ENCODE results near the gene UCKL1.

The UCKL1 gene

GRCh38 chr20:63969838-63970713, 13.9 kb upstream of the UCKL1 start, which contains the start of gene ZNF512B:
Gene ZNF512B (minus strand): TSS chr20:63969930. CDS start chr20:63967950, 1,980 bp downstream.
- peak within 1 kb of the TSS; percentile 60 for H3K27ac ChIP-seq
- H3K36me3 ChIP-seq = peaks cover 5% of the 10 kb centered on the region
- TF ChIP-seq CTCF (IDR thresholded peaks at IDR 0.05; ENCODE audit: low read depth, low read length) = no peak
- peak; percentile 62 for DNase-seq
- no peaks in the 10 kb centered on the region for H3K9me3 ChIP-seq (ENCODE audit: severe bottlenecking)
- H3K27me3 ChIP-seq (ENCODE audit: insufficient read depth, low read depth, severe bottlenecking) = no peaks in the 10 kb centered on the region
- H3K4me3 ChIP-seq (ENCODE audit: low read depth, low read length) = peak within 1 kb of the TSS; percentile 54

GRCh38 chr20:63968928-63969760, 12.9 kb upstream of the UCKL1 start:
- H3K36me3 ChIP-seq = peaks cover 5% of the 10 kb centered on the region
- peak overlapping the region; percentile 60 for H3K27ac ChIP-seq
- no peak for DNase-seq
- no peaks in the 10 kb centered on the region for H3K9me3 ChIP-seq (ENCODE audit: severe bottlenecking)
- TF ChIP-seq CTCF (IDR thresholded peaks at IDR 0.05; ENCODE audit: low read depth, low read length) = no peak
- H3K4me3 ChIP-seq (ENCODE audit: low read depth, low read length) = peak overlapping the region; percentile 54
- H3K27me3 ChIP-seq (ENCODE audit: insufficient read depth, low read depth, severe bottlenecking) = no peaks in the 10 kb centered on the region

GRCh38 chr20:63968136-63968927, 12.1 kb upstream of the UCKL1 start:
- H3K27ac ChIP-seq = no peak overlapping the region; the same call in 1 of the 2 replicates
- no peak for DNase-seq

GRCh38 chr20:63967330-63968135, 11.3 kb upstream of the UCKL1 start:
- Histone ChIP-seq H3K9me3 (ENCODE audit: severe bottlenecking) (no peaks in the 10 kb centered on the region), H3K27ac (no peak overlapping the region), H3K4me3 (ENCODE audit: low read depth, low read length) (no peak overlapping the region)

More at GRCh38 chr20:63968136-63968927, 12.1 kb upstream of the UCKL1 start:
- Histone ChIP-seq H3K36me3 (peaks cover 8% of the 10 kb centered on the region), H3K27me3 (ENCODE audit: insufficient read depth, low read depth, severe bottlenecking) (no peaks in the 10 kb centered on the region), H3K9me3 (ENCODE audit: severe bottlenecking) (no peaks in the 10 kb centered on the region), H3K4me3 (ENCODE audit: low read depth, low read length) (peak overlapping the region; percentile 54)
- no peak for TF ChIP-seq CTCF (IDR thresholded peaks at IDR 0.05; ENCODE audit: low read depth, low read length)

More at GRCh38 chr20:63967330-63968135, 11.3 kb upstream of the UCKL1 start:
- DNase-seq = no peak
- H3K27me3 ChIP-seq (ENCODE audit: insufficient read depth, low read depth, severe bottlenecking) = no peaks in the 10 kb centered on the region
- no peak for TF ChIP-seq CTCF (IDR thresholded peaks at IDR 0.05; ENCODE audit: low read depth, low read length)
- H3K36me3 ChIP-seq = peaks cover 12% of the 10 kb centered on the region
